Adipose tissue (tissue), 3 donors: ENCODE results near the gene MYO3B. TPM values are rescaled to one million over a fixed set of nuclear protein-coding genes. Genes with fewer than 3 reads are reported as not detected.

Source experiments
- H3K27ac ChIP-seq: one replicate; pipeline ENCODE4 v1.5.1; 2013; ENCODE audit warnings: low read depth, low read length
- WGBS, 3 donors: extraction: QIAGEN DNeasy Blood & Tissue Kit; methylation state at CpG; one replicate each; pipeline ENCODE4 v1.1.7; 2013; 5-methylcytosine and 5-hydroxymethylcytosine counted together
- polyA plus RNA-seq, 3 donors: library from polyadenylated mRNA; stranded (reverse); fragments of 200-250 nt; gene quantifications; one replicate each; pipeline ENCODE4 v1.2.3, GENCODE V29; 2013
- donor health status: healthy with polysubstance abuse.
- donor health status: Bipolar disorder and iron deficiency.
- donor health status: healthy.

MYO3B gene
- polyA plus RNA-seq, 3 donors, result 0.01 to 0.28 TPM; not detected in 1

DNA sequence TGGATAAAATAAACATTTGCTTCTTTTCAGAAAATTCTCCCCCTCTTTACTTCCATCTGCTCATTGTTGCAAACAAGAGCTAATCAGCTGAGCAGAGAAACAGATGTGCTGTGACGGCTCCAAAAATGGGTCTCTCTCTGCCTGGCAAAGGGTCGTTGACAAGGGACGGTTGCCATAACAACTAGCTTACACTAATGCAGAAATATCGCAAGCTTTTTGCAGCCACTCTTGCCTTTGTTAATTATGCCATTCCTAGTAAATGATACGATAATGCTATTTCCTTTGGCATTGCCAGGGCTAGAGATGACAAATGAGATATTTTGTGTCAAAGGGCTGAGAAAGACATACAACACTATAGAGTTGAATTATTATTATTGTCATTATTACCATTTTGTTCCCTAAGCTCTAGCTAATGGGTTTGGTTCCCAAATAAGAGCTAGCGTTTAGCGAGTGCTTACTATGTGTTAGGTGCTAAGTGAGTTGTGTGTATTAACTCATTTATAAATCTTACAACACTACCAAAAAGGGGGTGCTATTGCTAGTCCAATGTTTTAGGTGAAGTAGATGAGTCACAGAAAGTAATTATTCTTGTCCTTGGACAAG lies 46.8 kb downstream of the MYO3B start:
- 59 to 67% (median 62%) methylated on average over 7 of the region's 7 CpGs for WGBS, 3 donors
- no peak overlapping the region for H3K27ac ChIP-seq

DNA sequence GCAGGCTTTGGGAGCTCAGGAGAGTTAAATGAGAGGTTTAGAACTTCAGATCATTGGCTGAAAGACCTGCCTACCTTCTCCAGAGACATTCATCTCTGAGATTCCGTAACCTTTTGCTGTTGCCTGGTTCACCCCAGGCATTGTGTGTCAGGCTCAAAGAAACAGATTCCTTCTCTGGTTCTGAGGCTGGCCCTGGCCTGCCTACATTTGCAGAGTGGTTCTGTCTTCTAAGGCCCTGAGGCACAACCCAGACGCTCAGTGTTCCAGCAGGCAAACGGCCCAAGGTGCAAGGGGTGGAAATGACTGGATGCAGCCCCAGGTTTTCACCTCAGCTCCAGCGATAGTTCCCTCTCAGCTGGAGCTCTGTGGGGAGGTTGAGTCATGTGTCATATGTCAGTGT lies 48.3 kb downstream of the MYO3B start:
- H3K27ac ChIP-seq, result no peak overlapping the region
- WGBS, 3 donors, result 78 to 87% (median 81%) methylated on average over 4 of the region's 4 CpGs

DNA sequence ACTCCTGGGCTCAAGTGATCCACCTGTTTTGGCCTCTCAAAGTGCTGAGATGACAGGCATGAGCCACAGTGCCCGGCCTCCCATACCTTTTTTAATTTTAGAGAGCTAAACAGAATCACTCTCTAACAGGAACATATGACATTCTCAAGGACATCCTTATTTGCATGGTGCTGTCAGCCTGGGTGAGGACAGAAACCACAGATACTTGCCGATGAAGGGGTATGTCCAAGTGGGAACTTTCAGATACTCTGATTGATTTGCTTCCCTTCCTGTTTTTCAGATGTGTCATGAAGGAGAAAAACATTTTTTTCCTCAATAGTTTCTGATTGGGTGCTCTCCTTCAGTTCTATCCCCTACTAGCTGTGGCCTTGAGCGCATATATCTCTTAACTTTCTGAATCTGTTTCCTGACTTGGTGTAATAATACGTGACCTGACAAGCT lies 49.6 kb downstream of the MYO3B start:
- WGBS, 3 donors, result 57 to 77% (median 75%) methylated on average over 4 of the region's 4 CpGs
- no peak overlapping the region for H3K27ac ChIP-seq

DNA sequence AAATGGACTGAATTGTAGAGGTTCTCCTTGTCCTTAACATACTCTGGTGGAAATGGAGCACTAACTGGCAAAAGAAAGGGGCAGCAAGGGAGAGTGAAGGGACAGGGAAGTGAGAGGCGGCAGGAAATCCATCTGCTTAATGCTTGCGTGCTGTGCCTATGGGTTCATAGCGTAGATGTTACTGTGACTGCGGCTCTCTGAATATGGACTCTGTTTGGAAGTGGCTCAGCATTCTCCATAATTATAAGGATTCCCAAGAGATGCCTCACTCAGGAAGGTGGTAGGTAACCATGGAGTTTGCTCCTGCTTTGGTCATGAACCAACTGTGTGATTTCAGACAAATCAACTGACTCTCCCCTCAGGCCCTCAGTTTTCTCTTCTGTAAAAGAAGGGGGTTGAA lies 50.0 kb downstream of the MYO3B start:
- no peak overlapping the region for H3K27ac ChIP-seq
- WGBS, 3 donors, result 68 to 90% (median 85%) methylated on average over 4 of the region's 4 CpGs

DNA sequence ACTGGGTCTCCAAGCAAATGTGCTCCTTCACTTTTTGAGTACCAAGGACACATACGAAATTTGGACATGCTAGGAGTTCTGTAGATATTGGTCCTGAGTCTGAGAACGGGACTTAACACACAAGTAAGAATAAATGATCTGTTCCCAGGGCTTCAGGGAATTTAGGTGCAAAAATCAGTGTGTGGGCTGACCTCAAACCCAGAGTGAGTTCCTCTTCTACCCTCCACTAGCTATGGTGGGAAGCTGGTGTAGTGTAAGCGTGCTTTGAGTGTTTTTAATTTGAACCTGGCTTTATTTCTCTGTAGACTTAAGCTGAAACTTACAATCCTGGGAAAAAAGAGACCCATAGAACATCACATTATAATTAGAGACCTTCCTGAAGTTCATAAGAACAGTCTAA lies 50.5 kb downstream of the MYO3B start:
- no peak overlapping the region for H3K27ac ChIP-seq
- 80 to 88% (median 88%) methylated on average over 3 of the region's 3 CpGs for WGBS, 3 donors

DNA sequence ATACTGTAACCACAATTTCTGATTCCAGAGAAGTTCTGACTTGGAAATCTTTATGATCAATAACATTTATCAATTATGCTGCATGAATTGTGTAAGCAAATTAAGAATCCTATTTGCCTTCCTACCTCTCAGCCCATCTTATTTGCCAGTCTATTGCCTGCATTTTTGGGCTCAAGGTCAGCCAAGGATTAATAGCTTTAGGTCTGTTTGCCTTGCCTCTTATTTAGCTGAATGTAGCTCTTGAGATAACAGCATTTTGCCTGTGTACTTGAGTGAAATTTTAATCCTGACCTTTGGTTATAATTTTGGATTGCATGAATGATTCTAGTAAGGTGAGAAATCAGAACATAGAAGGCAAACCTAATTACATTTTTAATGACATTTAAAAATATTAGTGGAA lies 51.2 kb downstream of the MYO3B start:
- H3K27ac ChIP-seq, result no peak overlapping the region

DNA sequence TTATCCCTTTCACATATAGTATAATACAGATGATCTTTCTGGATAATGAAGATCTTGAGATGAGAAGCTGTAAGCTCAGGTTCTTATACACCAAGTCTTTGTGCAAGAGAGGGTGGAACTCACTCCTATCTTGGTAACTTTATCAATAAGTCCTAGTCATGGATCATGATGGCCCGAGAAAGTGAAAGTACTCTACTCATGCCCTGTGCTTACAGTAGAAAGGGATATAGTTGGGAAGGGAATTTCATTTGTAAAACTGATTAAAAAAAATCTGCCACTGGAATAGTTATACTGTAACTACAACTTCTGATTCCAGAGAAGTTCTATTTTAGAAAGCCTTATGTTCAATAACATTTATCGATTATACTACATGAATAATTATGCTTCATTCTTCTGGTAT lies 51.8 kb downstream of the MYO3B start:
- no peak overlapping the region for H3K27ac ChIP-seq
- WGBS, 3 donors, result 48 to 87% (median 86%) methylated on average over 2 of the region's 2 CpGs

DNA sequence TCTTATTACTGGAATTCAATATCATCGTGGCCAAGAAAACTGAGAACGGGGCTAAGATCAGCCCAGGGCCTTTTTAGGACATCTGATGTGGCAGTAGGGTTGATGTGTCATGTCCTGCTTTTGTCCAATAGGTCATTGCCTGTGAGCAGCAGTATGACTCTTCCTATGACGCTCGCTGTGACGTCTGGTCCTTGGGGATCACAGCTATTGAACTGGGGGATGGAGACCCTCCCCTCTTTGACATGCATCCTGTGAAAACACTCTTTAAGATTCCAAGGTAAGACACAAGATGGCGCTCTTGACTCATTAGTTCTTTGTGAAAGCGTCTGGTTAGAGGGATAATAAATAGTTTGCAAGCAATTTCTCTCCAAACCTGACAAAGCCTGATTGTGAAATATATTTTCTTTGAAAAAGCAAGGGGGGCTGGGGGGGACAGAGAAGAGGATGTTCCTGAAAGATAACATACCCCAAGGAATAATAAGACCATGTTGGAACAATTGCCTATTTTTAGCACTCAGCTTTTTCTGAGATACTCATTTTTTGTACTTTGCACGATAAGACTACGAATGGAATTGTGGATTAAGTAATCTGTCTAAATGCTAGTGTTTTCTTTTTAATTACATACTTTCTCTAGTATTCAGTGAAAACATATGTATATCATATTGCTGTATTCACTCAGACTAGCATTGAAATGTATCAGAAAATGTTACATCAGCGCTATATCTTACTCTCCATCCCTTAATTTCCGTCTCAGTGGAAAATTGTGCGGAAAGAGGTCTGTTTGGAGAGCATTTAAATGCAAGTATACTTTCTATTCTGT lies 58.1 kb downstream of the MYO3B start:
- H3K27ac ChIP-seq, result no peak overlapping the region
- WGBS, 3 donors, result 44 to 46% (median 44%) methylated on average over 12 of the region's 12 CpGs

DNA sequence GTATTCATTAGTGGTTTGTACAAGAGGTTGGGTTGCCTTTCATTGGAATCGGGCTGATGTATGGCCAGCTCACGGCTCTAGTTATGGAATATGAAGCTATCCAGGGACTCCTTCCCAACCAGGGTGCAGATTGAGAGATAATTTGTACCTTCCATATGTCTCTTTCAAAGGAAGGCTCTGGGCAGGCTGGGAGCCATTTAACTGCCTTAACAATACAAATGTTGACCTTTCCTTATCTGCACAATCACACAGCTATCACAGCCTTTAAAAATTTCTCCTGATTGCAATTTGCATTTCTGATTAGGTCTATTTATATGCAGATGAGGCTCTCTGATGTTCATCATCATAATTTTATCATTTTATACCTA lies 58.7 kb downstream of the MYO3B start:
- H3K27ac ChIP-seq, result no peak overlapping the region
- 74 to 82% (median 74%) methylated on average over 2 of the region's 2 CpGs for WGBS, 3 donors

DNA sequence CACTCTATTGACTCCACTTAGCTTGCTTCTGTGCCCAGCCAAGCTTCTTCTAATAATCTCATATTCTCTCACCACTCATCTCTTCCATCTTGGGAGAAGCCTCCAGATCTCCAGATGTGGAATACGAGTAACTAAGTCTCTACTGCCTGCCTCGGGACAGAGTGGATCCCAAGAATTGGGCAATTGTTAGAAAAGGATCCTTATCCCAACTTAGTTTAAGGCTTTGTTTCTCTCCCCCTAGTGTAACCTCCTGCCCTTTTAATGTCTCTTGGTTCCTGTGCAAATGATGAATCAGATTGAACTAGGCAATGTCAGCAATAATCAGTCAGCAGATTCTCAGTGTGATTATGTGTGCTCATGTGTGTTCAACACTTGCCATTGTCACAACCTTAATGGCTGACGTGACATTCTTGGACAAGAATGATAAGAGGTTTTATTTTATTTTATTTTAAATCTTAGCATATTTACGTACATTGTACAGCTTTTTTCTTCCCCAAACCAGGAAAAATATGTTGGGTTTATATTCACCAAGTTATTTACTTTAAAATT lies 59.7 kb downstream of the MYO3B start:
- WGBS, 3 donors, result 49 to 65% (median 55%) methylated on average over 4 of the region's 4 CpGs

DNA sequence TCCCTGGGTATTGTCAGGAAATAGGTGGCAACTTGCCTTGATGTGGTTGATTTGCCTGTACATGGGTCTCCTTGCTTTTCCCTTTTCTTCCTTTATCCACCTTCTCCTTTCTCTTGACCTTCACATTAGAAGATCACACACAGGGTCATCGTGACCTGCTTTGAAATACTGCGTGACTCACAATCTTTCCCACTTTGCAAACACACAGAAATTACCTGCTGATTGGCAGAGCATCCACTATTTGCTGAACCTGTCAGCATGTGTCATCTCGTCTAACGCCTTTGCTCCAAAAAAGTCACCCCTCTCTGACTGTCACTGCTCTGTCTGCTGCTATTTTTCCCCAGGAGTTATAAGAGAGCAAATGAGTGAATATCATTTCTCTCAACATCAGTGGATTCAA lies 60.8 kb downstream of the MYO3B start:
- WGBS, 3 donors, result 48 to 82% (median 82%) methylated on average over 4 of the region's 4 CpGs
- no peak overlapping the region for H3K27ac ChIP-seq

More for the DNA sequence above, 59.7 kb downstream of the MYO3B start:
- H3K27ac ChIP-seq, result no peak overlapping the region

DNA sequence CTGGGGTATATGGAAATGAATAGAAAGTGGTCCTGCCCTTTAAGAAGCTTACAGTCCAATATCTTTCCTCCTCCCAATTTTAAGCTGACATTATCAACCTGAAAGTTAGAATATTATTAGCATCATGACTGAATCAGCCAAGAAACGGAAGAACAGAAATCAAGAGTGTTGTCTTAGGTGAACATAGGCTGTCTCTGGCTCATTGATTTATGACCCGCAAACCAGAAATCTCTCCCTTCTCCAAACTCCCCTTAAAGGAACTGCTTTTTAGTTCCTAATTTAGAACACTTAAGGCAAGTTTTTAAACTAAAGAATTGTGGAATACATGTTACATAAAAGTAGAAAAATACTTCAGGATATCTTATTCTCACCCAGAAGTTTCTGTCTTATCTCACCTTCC lies 62.7 kb downstream of the MYO3B start:
- WGBS, 3 donors, result 57 to 64% (median 61%) methylated on average over 2 of the region's 2 CpGs
- H3K27ac ChIP-seq, result no peak overlapping the region

DNA sequence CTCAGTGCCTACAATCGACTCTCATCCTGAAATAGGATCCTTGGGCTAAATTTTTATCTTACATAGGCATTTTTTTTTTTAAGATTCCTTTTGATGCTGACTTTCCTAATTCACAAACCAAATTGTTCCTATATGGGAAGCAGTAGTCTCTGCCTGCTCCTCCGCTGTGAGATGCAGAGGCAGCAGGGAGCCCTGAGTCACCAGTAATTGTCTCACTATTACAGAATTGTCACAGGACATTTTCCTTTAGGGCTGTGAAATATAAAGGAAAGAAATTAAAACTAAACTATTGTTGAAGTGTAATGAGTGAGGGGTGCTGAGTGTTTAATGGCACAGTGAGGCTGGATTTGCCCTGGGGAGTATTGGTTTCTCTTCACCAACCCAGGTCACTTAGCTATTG lies 63.8 kb downstream of the MYO3B start:
- whole genome bisulfite sequencing, 3 donors, result 73 to 79% (median 74%) methylated on average over 2 of the region's 2 CpGs
- no peak overlapping the region for H3K27ac ChIP-seq

DNA sequence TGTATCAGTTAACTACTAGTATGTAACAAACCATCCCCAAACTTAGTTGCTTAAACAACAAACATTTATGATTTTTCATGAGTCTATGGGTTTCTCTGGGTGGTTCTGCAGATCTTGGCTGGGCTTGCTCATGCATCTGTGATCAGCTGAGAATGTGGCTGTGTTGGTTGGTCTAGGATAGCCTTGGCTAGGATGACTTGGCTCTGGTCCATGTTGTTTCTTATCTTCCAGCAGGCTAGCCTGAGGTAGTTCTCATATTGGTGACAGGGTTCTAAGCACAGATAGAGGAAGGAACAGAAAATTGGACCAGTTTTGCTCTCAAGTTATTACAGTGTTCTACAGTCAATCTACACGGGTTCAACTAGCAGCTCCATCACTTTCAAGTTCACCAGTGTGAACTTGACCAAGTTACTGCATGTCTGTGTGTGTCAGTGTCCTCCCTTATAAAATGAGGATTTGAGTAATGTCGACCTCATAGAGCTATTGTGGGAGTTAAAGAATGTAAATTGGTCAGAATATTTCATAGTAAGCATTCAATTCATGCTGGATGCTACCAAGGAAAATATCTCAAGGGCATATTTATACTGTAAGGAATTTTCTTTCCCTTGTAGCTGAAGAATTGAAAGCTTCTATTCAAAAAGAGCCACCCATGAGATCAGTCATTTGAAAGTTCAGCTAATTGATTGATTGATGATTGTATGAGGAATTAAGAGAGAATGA lies 65.3 kb downstream of the MYO3B start:
- 73 to 81% (median 76%) methylated on average over 2 of the region's 2 CpGs for WGBS, 3 donors
- no peak overlapping the region for H3K27ac ChIP-seq

DNA sequence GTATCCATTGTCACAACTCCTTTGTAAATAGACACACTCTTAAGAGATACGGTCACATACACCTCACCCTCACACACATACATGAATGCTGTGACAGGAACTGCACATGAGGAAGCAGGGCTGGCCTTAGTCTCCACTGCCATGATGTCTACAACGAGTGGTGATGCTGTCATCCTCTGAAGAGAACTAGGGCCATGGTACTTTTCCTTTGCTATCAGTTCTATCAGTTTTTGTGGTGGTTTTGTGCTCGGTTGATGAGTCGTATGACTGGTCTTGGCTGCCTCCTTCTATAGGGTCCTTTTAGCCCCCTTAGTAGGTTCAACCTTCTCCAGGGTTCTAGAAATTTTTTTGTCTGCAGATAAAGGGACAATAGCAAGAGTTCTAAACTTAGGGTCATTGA lies 66.0 kb downstream of the MYO3B start:
- WGBS, 3 donors, result 72 to 81% (median 72%) methylated on average over 4 of the region's 4 CpGs
- H3K27ac ChIP-seq, result no peak overlapping the region

DNA sequence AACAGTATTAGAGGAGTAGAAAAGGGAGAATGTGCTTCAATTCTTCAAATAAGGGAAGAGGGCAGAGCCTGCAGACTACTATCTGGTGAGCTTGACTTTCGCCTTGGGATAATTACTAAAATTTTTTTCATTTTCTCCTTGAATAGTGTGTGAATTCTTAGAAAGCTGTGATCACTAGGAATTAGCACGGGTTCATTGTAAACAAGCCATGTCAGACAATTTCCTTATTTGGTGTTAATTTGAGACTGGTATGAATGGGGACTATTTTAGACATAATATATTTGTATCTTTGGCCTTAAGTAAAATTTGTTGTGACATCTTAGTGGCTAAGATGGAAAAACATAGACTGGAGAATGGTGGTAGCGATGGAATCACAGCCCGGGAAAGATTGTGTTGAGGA lies 66.6 kb downstream of the MYO3B start:
- no peak overlapping the region for H3K27ac ChIP-seq
- 76 to 82% (median 81%) methylated on average over 4 of the region's 4 CpGs for WGBS, 3 donors

DNA sequence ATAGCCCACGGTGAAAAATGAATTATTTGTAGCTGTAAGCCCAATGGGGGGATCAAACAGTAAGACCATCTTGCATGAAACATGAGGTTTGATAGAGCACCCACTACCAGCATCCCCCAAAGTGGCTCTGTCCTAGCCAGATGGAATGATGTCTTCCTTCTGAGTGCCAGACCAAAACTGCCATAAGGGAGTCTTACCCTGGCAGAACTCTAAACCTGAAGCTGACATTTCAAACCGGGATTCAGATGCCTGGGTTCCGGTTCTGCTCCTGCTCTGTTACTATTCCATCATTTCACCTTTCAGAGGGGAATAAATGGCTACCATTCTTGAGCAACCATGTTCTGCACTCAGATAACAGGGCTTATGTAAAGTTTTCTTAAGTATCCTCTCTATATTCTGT lies 67.4 kb downstream of the MYO3B start:
- WGBS, 3 donors, result 91 to 94% (median 91%) methylated on average over 3 of the region's 3 CpGs
- no peak overlapping the region for H3K27ac ChIP-seq

DNA sequence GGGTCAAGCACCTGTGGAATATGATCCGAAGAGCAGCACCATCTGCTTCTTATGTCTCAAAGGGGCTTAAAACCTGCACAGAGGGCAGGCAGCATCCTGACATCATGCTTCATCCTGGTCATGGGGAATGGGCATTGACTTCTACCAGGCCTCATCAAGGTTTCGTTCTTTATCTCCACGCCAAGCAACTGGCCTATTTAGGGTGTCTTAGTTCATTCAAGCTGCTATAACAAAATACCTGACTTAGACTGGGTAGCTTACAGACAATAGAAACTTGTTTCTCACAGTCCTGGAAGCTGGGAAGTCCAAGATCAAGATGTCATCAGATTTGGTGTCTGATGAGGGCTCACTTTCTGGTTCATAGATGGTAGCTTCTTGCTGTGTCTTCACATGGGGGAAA lies 69.4 kb downstream of the MYO3B start:
- H3K27ac ChIP-seq, result no peak overlapping the region
- WGBS, 3 donors, result 82 to 90% (median 87%) methylated on average over 3 of the region's 3 CpGs

DNA sequence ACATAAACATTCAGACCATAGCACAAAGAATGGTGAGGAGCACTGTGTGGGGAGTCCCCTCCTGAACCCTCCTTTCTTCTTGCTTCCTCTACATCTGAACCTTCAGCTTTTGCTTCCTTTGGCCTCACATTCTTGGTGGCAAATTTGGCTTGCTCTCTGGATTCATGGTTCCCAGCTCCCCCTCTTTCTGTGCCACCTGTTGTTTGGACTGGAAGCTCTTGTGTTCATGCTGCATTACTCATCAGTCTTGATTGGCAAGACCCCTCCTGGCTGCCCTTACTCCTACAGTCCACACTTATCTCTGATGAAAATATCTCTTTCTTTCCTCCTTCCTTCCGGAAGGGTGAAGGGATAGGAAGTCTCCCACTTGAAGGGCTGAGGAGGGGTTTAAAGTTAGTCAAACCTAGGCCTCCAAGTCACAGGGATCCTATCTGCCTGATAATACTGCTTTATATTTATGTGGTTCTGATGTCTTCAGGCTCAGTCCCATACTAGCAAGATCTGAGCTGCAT lies 70.0 kb downstream of the MYO3B start:
- H3K27ac ChIP-seq, result no peak overlapping the region
- 67 to 93% (median 71%) methylated on average over 1 of the region's 1 CpG for WGBS, 3 donors
